Activated naive CD8-positive, alpha-beta T cell treated with anti-CD3 and anti-CD28 coated beads for 36 hours (primary cell): ENCODE measurements around the gene C6orf15. TPM values are rescaled to one million over a fixed set of nuclear protein-coding genes. Genes with fewer than 3 reads are reported as not detected.
"Not testable (repeated sequence)": the region's sequence is repeated elsewhere in the genome, so short reads cannot be mapped to it uniquely, and the experiment has no call there.

ENCODE experiments used
- DNase-seq: peaks from one replicate; pipeline ENCODE4 v3.0.0; 2021
- H3K27ac Mint-ChIP-seq: one replicate; pipeline ENCODE4 v1.8.0; 2022; ENCODE audit warnings: mild to moderate bottlenecking, moderate library complexity, mixed read lengths
- H3K27me3 Mint-ChIP-seq: one replicate; pipeline ENCODE4 v1.8.0; 2022; ENCODE audit warnings: mild to moderate bottlenecking, mixed read lengths
- H3K36me3 Mint-ChIP-seq: one replicate; pipeline ENCODE4 v1.8.0; 2021; ENCODE audit warnings: mild to moderate bottlenecking, mixed read lengths
- H3K4me1 Mint-ChIP-seq: one replicate; pipeline ENCODE4 v1.8.0; 2021; ENCODE audit warnings: mixed read lengths
- H3K4me3 Mint-ChIP-seq: one replicate; pipeline ENCODE4 v1.8.0; 2022; ENCODE audit warnings: mild to moderate bottlenecking, moderate library complexity, mixed read lengths
- H3K9me3 Mint-ChIP-seq: one replicate; pipeline ENCODE4 v1.8.0; 2022; ENCODE audit warnings: mixed read lengths
- total RNA-seq, 2 experiments: library from RNA; stranded (reverse); gene quantifications; one replicate each; pipeline ENCODE4 v1.2.3, GENCODE V29; 2021

Gene C6orf15
- total RNA-seq, 2 experiments from 2014 or later: not detected

GRCh38 chr6:31075528-31075927 is 36.8 kb downstream of the C6orf15 start:
- DNase-seq: no peak
- Mint-ChIP-seq H3K4me1 (peaks cover 8% of the 10 kb centered on the region), H3K4me3 (no peak overlapping the region), H3K27me3 (no peaks in the 10 kb centered on the region), H3K9me3 (no peaks in the 10 kb centered on the region), H3K27ac (no peak overlapping the region), H3K36me3 (no peaks in the 10 kb centered on the region)

GRCh38 chr6:31074401-31074800 is 38.0 kb downstream of the C6orf15 start:
- Mint-ChIP-seq H3K4me1 (peaks cover 3% of the 10 kb centered on the region), H3K36me3 (no peaks in the 10 kb centered on the region), H3K9me3 (no peaks in the 10 kb centered on the region), H3K27ac (no peak overlapping the region), H3K27me3 (no peaks in the 10 kb centered on the region), H3K4me3 (no peak overlapping the region)
- no peak for DNase-seq

GRCh38 chr6:31070711-31071197 is 41.6 kb downstream of the C6orf15 start:
- H3K4me3 Mint-ChIP-seq: no peak overlapping the region
- DNase-seq: no peak
- H3K4me1 Mint-ChIP-seq: no peaks in the 10 kb centered on the region
- no peaks in the 10 kb centered on the region for H3K9me3 Mint-ChIP-seq
- no peak overlapping the region for H3K27ac Mint-ChIP-seq
- H3K36me3 Mint-ChIP-seq: no peaks in the 10 kb centered on the region
- no peaks in the 10 kb centered on the region for H3K27me3 Mint-ChIP-seq

GRCh38 chr6:31068669-31069340 is 43.6 kb downstream of the C6orf15 start:
- Mint-ChIP-seq H3K4me3 (no peak overlapping the region), H3K36me3 (no peaks in the 10 kb centered on the region), H3K27ac (no peak overlapping the region), H3K9me3 (no peaks in the 10 kb centered on the region), H3K4me1 (no peaks in the 10 kb centered on the region), H3K27me3 (no peaks in the 10 kb centered on the region)
- DNase-seq: peak; percentile 70

- not testable (repeated sequence) for H3K9me3 Mint-ChIP-seq, H3K27ac Mint-ChIP-seq, DNase-seq, H3K4me1 Mint-ChIP-seq, H3K27me3 Mint-ChIP-seq, H3K36me3 Mint-ChIP-seq, H3K4me3 Mint-ChIP-seq
These were observed 44.3 kb downstream of the C6orf15 start for GRCh38 chr6:31067891-31068668.

GRCh38 chr6:31067028-31067427 is 45.3 kb downstream of the C6orf15 start:
- not testable (repeated sequence) for H3K4me3 Mint-ChIP-seq, H3K36me3 Mint-ChIP-seq, H3K4me1 Mint-ChIP-seq, H3K27me3 Mint-ChIP-seq, DNase-seq, H3K27ac Mint-ChIP-seq, H3K9me3 Mint-ChIP-seq

- Mint-ChIP-seq H3K4me1 (no peaks in the 10 kb centered on the region), H3K27ac (no peak overlapping the region), H3K27me3 (peaks cover 3% of the 10 kb centered on the region), H3K9me3 (no peaks in the 10 kb centered on the region), H3K36me3 (no peaks in the 10 kb centered on the region), H3K4me3 (no peak overlapping the region)
- no peak for DNase-seq
These were observed 46.8 kb downstream of the C6orf15 start for GRCh38 chr6:31065556-31065955.

- Mint-ChIP-seq H3K9me3 (no peaks in the 10 kb centered on the region), H3K27ac (no peak overlapping the region), H3K27me3 (peaks cover 3% of the 10 kb centered on the region), H3K36me3 (no peaks in the 10 kb centered on the region), H3K4me1 (no peaks in the 10 kb centered on the region), H3K4me3 (no peak overlapping the region)
- DNase-seq: no peak
These were observed 48.4 kb downstream of the C6orf15 start for GRCh38 chr6:31063906-31064435.

Other genes with a start within 250 kb of the C6orf15 start
- 10 to 100 TPM; 12.0 to 13.7 TPM for gene DDR1, start 228.1 kb downstream of the C6orf15 start, total RNA-seq
- 10 to 100 TPM; 44.5 to 46.4 TPM for gene GTF2H4, start 204.4 kb downstream of the C6orf15 start, total RNA-seq
- 10 to 100 TPM; 79.5 to 80.9 TPM for gene VARS2, start 198.3 kb downstream of the C6orf15 start, total RNA-seq
- not detected for gene SFTA2, start 180.4 kb downstream of the C6orf15 start, total RNA-seq
- gene MUCL3, start 171.6 kb downstream of the C6orf15 start, total RNA-seq: not detected
- not detected for gene MUC21, start 128.9 kb downstream of the C6orf15 start, total RNA-seq
- gene MUC22, start 102.1 kb downstream of the C6orf15 start, total RNA-seq: not detected
- under 1 TPM in 1 of 2 experiments, not detected in 1; 0.19 TPM for gene PSORS1C1, start 2.2 kb upstream of the C6orf15 start, total RNA-seq
- not detected for gene CDSN, start 7.9 kb upstream of the C6orf15 start, total RNA-seq
- not detected for gene PSORS1C2, start 26.5 kb upstream of the C6orf15 start, total RNA-seq
- gene CCHCR1, start 45.2 kb upstream of the C6orf15 start, total RNA-seq: 10 to 100 TPM; 43.0 to 46.6 TPM
- gene TCF19, start 46.0 kb upstream of the C6orf15 start, total RNA-seq: 10 to 100 TPM; 86.1 to 89.8 TPM
- not detected for gene POU5F1, start 58.1 kb upstream of the C6orf15 start, total RNA-seq
- gene HLA-C, start 159.5 kb upstream of the C6orf15 start, total RNA-seq: 100 to 1,000 TPM; 736 to 755 TPM
- gene HLA-B, start 244.6 kb upstream of the C6orf15 start, total RNA-seq: 1,000 to 10,000 TPM; 2,753 to 2,773 TPM